Suprapubic skin (tissue), 4 donors: Measurements from ENCODE around the gene TTBK2.

Experiments used
- EP300 ChIP-seq: sonication (generic); formaldehyde crosslinking; IDR thresholded peaks from one replicate; pipeline ENCODE4 v1.6.1; 2017; ENCODE audit warnings: antibody characterized with exemption
- POLR2A ChIP-seq, 2 donors: fragments of 450-650 bp; IDR thresholded peaks; one replicate each; pipeline ENCODE4 v1.6.1; 2017; ENCODE audit warnings: antibody characterized with exemption in 2 of 2, mild to moderate bottlenecking in 2 of 2, moderate library complexity in 2 of 2
- POLR2AphosphoS5 ChIP-seq, 3 donors: sonication (generic); formaldehyde crosslinking; IDR thresholded peaks; one replicate each; pipeline ENCODE4 v1.6.1; 2017; ENCODE audit warnings: antibody characterized with exemption in 3 of 3
- TF ChIP-seq, protein P1 (sequence below), 2 donors: fragments of 200-600 bp in 1 of 2; fragments of 450-650 bp in 1 of 2; sonication (generic) in 1 of 2; IDR thresholded peaks; one replicate each; pipeline ENCODE4 v1.5.1; 2016 to 2019; ENCODE audit warnings: antibody characterized with exemption in 2 of 2, mild to moderate bottlenecking in 1 of 2, moderate library complexity in 1 of 2

DNA sequence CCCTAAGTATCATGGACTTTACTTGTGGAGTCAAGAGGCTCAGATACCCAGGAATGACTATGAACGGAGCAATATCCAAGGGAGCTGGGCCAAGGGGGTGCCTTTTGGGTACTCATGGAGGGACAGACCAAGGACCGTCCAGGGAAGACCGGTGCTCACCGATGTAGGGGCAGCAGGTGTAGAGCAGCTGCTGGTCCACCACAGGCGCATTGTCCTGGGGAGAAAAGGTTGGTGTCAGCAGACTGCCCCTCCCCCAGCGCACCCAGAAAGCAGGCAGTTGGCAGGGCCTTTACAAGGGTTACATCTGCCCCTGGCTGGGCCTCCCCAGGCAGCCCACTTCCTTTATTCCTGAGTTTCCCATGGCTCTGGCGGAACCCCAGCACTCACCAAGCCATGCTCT is 191.2 kb downstream of the TTBK2 start:
- TF ChIP-seq, protein P1, sequence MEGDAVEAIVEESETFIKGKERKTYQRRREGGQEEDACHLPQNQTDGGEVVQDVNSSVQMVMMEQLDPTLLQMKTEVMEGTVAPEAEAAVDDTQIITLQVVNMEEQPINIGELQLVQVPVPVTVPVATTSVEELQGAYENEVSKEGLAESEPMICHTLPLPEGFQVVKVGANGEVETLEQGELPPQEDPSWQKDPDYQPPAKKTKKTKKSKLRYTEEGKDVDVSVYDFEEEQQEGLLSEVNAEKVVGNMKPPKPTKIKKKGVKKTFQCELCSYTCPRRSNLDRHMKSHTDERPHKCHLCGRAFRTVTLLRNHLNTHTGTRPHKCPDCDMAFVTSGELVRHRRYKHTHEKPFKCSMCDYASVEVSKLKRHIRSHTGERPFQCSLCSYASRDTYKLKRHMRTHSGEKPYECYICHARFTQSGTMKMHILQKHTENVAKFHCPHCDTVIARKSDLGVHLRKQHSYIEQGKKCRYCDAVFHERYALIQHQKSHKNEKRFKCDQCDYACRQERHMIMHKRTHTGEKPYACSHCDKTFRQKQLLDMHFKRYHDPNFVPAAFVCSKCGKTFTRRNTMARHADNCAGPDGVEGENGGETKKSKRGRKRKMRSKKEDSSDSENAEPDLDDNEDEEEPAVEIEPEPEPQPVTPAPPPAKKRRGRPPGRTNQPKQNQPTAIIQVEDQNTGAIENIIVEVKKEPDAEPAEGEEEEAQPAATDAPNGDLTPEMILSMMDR (IDR thresholded peaks at IDR 0.05) = no peak
- TF ChIP-seq POLR2AphosphoS5 (IDR thresholded peaks at IDR 0.05) (no peak), POLR2A (IDR thresholded peaks at IDR 0.05) (no peak), EP300 (no peak)
